Measurements from ENCODE around the gene GRK5. TPM values are rescaled to one million over a fixed set of nuclear protein-coding genes. Genes with fewer than 3 reads are reported as not detected.
A peak's percentile ranks its signal among the peaks of the same experiment; 100 is the strongest.

GRK5 gene
- total RNA-seq, 1 donor from 2014 or later: 2.8 TPM

DNA sequence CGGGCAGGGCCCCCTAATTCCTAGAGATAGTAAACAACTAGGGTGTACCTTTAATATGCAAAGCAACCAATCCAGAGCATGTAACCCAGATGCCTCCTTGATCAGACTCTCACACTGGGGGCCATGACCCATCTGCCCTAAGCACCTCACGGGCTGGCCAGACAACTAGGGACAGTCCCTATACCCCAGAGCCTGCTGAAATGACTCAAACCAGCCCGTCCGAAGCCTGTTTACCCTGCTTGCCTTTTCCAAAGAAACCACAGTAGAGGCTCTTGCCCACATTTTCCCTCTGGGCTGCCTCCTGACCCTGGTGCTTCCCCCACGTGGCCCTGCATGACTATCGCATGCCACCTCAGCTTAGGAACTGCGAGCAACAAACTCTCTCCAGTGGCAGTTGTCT lies 288.9 kb downstream of the GRK5 start:
- Histone ChIP-seq H3K27me3 (ENCODE audit: control insufficient read depth, insufficient read depth, low read length) (no peaks in the 10 kb centered on the region), H3K4me3 (ENCODE audit: low read depth, low read length) (no peak overlapping the region), H3K36me3 (ENCODE audit: control insufficient read depth, insufficient read depth, low read length) (no peaks in the 10 kb centered on the region)
- TF ChIP-seq, protein P1, sequence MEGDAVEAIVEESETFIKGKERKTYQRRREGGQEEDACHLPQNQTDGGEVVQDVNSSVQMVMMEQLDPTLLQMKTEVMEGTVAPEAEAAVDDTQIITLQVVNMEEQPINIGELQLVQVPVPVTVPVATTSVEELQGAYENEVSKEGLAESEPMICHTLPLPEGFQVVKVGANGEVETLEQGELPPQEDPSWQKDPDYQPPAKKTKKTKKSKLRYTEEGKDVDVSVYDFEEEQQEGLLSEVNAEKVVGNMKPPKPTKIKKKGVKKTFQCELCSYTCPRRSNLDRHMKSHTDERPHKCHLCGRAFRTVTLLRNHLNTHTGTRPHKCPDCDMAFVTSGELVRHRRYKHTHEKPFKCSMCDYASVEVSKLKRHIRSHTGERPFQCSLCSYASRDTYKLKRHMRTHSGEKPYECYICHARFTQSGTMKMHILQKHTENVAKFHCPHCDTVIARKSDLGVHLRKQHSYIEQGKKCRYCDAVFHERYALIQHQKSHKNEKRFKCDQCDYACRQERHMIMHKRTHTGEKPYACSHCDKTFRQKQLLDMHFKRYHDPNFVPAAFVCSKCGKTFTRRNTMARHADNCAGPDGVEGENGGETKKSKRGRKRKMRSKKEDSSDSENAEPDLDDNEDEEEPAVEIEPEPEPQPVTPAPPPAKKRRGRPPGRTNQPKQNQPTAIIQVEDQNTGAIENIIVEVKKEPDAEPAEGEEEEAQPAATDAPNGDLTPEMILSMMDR (IDR thresholded peaks at IDR 0.05; ENCODE audit: insufficient read depth, low read length, poor library complexity, severe bottlenecking): no peak
- DNase-seq (ENCODE audit: low read depth): no peak

DNA sequence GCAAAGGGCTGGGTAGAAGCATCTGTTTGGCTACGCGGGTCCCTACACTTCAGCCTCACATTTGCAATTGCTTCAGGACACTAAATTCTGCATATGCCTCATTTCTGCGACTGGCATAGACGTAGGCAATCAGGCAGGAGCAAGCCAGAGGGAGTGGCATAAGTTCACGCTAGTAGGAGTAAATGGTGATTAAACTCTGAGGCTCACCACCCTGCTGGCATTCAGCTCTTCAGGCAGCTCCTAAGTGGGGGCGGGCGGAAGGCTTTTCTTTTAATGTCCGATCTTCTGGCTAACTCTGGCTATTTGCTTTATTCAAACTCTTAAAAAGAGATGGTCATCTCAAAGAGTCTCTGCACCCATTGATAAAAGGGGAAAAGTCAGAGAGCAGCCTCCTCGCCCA lies 289.9 kb downstream of the GRK5 start:
- Histone ChIP-seq H3K36me3 (ENCODE audit: control insufficient read depth, insufficient read depth, low read length) (no peaks in the 10 kb centered on the region), H3K27me3 (ENCODE audit: control insufficient read depth, insufficient read depth, low read length) (no peaks in the 10 kb centered on the region), H3K4me3 (ENCODE audit: low read depth, low read length) (no peak overlapping the region)
- TF ChIP-seq, protein P1 (IDR thresholded peaks at IDR 0.05; ENCODE audit: insufficient read depth, low read length, poor library complexity, severe bottlenecking): no peak
- no peak for DNase-seq (ENCODE audit: low read depth)

DNA sequence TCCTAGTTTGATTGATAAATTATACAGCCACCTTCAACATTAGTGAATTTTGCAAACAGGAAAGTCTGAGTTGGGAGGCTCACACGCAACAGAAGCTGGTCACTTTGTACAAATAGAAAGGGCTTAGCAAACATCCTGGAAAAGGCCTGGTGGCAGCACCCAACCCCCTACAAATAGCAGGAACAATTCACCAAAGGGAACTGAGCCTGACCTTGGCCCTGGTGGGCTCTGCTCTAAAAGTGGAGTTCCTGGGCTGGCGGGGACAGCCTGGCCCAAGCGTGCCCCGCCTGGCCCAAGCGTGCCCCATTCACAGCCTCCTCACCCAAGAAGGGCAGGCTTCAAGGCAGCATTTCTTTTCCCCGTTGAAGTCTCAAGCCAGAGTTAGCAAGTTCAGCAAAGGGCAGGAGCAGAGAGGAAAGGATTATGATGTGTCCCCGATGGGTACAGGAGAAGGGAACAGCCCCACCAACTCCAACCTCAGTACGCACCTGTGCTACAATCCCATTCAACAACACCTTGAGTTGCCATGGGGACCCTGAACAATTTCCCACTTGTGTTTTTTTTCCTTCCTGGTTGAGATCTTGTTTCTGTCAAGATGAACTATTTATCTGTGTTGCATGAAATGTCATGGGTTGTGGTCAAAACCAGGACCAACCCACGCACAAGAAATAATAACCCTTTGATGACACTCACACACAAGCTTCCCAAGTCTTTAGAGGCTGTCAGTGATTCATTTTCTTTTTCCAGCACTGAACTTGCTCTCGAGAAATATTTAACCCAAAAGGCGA lies 291.7 kb downstream of the GRK5 start:
- Histone ChIP-seq H3K36me3 (ENCODE audit: control insufficient read depth, insufficient read depth, low read length) (no peaks in the 10 kb centered on the region), H3K4me3 (ENCODE audit: low read depth, low read length) (no peak overlapping the region), H3K27me3 (ENCODE audit: control insufficient read depth, insufficient read depth, low read length) (no peaks in the 10 kb centered on the region)
- TF ChIP-seq, protein P1 (IDR thresholded peaks at IDR 0.05; ENCODE audit: insufficient read depth, low read length, poor library complexity, severe bottlenecking): no peak
- peak; percentile 60 for DNase-seq (ENCODE audit: low read depth)

DNA sequence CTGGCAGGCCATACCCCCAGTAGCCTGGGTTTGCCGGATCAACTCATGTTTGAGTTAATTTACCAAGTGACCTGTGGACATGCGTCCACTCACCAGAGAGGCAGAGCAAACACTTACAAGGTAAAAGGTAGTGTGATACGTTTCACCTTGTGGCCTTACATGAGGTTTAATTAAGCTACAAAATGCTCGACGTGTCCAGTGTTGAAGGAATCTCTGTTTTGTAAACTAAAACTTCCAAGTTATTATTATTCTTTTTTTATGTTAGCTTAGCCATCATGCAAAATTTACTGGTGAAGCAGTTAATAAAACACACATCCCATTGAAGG lies 292.3 kb downstream of the GRK5 start:
- H3K4me3 ChIP-seq (ENCODE audit: low read depth, low read length): no peak overlapping the region
- TF ChIP-seq, protein P1 (IDR thresholded peaks at IDR 0.05; ENCODE audit: insufficient read depth, low read length, poor library complexity, severe bottlenecking): no peak
- no peak for DNase-seq (ENCODE audit: low read depth)
- no peaks in the 10 kb centered on the region for H3K27me3 ChIP-seq (ENCODE audit: control insufficient read depth, insufficient read depth, low read length)
- H3K36me3 ChIP-seq (ENCODE audit: control insufficient read depth, insufficient read depth, low read length): no peaks in the 10 kb centered on the region

DNA sequence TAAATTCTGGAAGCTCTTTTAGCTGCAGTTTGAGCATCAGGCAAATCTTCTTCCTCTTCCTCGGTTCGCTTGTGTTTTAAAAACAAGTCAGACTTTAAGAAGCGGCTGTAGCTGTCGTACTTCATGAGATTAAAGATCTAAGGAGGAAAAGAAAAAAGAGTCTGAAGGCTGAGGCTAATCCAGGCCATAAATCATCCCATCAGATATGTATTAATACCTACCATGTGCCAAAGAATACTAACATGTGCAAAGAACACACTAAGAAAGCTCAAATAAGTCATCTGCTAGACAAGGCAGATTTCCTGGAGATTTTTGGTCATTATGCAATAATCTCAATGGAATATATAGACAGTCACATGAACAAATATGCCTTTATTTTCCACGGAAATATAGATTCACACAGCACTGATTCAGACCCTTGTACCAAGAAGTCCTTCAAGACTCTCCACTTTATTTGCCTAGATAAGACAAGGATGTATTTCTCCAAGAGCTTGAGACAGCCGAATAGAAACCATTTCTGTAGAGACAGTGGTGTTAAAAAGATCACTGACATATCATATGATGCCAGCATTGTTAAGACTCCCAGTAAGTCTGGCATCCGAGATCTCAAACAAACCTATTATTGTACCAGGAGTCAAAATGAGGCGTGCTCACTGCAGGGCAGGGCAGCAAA lies 292.9 kb downstream of the GRK5 start:
- no peaks in the 10 kb centered on the region for H3K27me3 ChIP-seq (ENCODE audit: control insufficient read depth, insufficient read depth, low read length)
- no peak for DNase-seq (ENCODE audit: low read depth)
- H3K4me3 ChIP-seq (ENCODE audit: low read depth, low read length): no peak overlapping the region
- H3K36me3 ChIP-seq (ENCODE audit: control insufficient read depth, insufficient read depth, low read length): no peaks in the 10 kb centered on the region
- TF ChIP-seq, protein P1 (IDR thresholded peaks at IDR 0.05; ENCODE audit: insufficient read depth, low read length, poor library complexity, severe bottlenecking): no peak
